ENCODE data around the gene CORO2A. TPM values are rescaled to one million over a fixed set of nuclear protein-coding genes. Genes with fewer than 3 reads are reported as not detected.

The CORO2A gene
- polyA plus RNA-seq, 5 donors, result 7.4 to 10.0 (median 8.8) TPM

DNA sequence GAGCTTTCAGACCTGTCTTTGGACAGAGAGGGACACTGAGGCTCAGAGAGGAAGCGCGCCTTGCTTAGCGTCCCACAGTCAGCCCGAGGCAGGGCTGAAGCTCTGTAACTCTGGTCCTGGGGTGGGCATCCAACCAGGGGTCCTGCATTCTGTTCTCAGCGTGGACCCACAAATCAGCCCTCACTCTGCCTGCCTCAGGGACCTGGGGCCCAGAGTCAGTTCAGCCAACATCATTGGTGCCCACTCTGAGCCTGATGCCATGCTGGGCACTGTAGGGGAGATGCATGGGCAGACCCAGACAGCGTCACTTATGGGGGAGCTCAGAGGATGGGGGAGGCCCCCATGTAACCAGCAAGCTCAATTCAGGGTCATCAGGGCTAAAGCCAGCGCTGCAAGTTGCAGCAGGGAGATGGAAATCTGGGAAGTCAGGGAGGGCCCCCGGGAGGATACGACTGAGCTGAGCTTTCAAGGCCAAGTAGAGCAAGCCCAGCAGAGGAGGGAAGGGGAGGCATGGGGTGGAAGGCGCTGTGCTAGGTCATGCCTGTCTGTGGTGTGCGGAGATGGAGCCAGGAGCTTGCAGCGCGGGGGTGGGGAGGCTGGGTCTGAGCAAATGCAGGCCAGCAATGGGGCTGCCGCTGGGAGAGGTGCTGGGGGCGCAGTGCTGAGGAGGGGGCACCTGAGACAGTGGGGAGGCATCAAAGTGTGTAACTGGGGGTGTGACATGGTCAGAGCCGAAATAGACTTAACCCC is 21.1 kb downstream of the CORO2A start:
- no peak for DNase-seq

DNA sequence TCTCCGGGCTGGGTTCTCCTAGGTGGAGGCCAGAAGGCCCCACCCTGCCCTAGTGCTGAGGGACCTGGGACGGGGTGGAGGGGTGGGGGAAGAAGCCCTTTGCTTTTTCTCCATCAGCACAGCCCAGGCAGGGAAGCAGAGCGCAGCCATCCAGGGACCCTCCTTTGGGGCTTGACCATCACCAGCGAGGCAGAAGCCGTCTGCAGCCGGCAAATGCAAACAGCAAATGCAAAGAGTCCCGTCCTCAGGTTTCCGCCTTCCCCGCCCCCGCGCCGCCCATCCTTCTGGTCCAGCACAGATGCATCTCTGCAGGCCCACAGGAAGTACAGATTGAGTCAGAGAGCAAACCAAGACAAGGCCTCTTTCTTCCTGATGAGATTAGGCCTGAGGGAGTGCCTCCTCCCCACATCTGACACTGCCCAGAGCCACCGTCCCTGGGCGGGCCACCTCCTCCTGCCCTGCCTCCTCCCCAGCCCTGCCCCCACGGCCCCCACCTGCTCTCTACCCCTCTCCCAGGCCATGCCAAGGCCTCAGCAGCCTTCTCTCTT is 23.4 kb downstream of the CORO2A start:
- no peak for DNase-seq

DNA sequence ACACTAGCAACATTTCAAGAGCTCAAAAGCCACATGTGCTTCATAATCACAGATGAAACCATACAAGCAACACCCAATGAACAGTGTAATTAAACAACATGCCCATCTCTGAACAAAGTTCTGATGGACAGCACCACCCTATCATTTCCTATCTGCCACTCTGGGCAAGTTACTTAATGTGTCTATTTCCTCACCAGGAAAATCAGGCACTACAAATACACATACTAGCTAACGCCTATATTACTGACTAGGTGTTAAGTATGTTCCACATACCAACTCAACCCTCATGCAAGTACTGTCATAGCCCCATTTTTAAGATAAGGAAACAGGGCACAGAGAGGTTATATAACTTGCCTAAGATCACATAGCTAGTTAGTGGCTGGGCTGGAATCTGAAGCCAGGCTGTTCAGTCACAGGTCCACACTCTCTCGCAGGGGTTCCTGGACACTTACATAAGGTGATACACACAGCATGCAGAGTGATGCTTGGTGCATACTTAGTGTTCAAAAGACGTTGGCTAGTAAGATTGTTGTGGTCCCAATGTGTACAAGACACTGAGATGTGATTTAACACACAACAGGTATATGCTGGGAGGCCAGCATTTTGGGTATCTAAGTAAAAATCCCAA is 24.2 kb downstream of the CORO2A start:
- DNase-seq, result no peak

DNA sequence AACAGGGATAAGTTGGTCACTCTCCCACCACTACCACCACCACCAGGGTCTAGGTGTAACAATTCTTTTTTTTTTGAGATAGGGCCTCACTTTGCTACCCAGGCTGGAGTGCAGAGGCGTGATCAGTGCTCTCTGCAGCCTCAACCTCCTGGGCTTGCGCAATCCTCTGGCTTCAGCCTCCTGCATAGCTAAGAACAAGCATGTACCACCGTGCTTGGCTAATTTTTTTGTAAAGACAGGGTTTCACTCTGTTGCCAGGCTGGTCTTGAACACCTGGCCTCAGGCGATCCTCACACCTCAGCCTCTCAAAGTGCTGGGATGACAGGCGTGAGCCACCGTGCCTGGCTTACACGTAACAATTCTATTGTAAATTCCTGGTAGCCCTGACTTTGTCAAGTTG is 27.5 kb downstream of the CORO2A start:
- no peak for DNase-seq

DNA sequence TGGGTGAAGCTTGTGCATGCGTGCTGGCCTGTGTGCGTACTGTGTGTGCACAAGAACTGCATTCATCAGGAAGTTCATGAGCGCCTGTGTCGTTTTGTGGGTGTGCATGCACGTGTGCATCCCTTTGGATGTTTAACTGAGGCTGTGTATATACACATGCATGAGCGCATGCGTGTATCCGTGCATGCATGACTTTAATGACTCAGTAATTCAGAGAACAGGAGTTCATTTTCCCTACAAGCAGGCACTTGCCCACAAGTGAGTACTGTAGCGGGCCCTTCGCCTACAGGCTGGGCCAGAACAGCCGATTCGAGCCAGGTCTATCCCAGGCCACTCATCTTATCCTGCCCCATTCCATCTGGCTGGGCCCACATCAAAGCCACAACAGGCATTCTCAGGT is 29.8 kb downstream of the CORO2A start:
- DNase-seq, result no peak

DNA sequence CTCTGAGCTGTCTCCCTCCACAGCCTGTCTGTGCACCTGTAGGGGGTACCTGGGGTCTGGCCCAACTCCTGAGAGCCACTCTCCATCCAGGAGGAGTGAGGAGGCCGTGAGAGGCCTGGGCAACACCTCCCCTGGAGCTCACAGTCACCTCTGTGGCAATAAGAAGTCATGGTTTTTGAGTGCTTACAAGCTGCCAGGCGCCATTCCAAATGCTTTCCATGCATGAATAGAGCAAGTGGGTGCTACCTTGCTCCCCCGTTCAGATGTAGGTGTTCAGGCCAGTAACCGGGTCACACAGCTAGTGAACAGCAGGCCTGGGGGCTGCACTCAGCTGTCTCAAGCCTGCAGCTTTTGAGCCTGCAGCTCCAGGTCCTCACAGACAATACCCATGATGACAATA is 30.6 kb downstream of the CORO2A start:
- no peak for DNase-seq

DNA sequence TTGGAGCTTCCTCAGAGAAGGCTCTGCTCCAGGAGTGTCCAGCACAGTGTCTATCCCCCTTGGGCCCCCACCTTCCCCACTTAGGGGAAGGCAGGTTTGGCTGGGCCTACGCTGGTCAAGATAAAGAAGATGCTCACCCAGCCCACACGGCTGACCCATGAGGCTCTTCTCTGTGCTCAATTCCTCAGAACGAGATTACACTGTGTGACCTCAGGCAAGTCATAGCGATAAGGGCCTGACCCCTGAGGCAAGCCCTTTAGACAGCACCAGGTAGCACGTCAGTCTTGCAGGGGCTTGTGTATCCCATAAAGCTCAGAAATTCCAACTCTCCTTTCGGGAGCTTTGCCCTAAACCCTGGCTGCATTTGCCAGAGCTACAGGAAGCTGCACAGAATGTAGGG is 32.6 kb downstream of the CORO2A start:
- no peak for DNase-seq

DNA sequence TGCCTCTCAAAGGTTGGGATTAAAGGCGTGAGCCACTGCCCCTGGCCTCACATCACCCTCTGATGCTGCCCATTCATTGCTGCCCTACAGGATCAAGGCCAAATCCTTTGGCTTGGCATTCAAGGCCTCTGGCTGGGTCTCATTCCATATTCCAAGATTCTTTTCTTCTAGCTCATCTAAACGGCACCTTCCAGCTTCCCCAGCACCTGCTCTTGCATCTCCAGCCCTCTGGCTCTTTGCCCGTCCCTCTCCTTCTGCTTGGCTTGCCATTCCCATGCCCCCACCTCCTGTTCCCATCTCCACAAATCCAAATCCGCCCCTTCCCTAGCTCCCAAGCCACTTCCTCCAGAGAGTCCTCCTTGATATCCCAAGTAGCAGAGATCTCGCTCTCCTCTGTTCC is 33.1 kb downstream of the CORO2A start:
- DNase-seq, result no peak

DNA sequence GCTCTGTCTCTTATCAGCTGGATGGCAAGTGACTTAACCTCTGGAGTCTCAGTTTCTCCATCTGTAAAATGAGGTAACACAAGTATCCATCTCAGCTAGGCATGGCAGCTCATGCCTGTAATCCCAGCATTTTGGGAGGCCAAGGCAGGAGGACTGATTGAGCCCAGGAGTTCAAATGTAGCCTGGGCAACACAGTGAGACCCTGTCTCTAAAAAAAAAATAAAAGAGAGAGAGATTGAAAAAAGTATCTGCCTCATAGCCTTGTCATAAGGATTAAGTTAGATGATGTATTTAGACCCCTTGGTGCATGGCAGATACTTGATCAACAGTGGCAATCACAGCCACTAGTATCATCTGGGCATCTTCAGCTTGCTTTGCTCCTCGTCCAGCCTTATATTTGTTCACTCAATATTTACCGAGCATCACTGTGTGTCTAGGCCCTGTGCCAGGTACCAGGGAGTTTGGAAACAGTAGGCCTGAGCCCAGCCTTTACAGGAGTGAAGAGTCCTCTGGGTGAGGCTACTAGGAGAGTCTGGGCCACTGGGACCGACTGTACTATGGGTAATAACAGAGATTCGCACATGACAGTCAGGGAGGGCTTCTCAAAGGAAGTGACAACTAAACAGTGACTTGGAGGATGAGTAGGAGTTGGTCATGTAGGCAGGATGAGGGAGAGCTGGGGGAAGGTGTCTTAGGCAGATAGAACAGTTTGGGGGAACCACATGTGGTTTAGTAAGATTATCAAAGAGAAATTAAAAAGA is 34.2 kb downstream of the CORO2A start:
- DNase-seq, result no peak

DNA sequence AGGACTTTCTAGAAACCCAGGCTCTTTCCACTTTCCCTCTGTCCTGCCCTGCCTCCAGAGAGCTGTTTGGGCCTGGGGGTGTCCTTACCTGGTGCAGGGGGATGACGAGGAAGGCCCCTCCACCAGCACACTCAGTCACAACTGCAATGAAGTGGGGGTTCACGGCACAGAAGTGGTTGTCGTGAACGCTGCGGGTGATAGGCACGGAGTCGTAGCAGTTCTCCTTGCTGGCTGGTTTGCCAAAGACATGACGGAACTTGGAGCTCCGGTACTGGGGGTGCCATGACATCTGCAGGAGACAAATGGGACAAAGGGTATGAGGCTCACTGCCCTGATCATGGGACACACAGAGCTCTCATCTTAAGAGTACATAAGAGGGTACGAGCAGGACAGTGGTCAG is 35.1 kb downstream of the CORO2A start:
- no peak for DNase-seq

DNA sequence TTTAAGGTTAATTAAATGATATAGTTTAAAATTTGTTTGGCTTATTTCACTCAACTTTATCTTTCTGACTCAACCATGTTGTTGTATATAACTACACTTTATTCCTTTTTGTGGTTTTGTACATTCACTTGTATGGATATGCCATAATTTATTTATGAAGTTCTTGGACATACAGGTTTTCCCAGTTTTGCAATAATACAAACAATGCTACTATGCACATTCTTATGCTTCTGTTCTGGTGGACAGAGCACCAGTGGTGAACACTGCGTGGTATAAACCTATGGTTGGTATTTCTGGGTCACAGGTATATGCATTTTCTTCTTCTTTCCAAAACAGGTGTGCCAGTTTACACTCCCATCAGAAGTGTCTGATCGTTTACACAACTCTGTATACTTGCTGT is 37.8 kb downstream of the CORO2A start:
- DNase-seq, result no peak

DNA sequence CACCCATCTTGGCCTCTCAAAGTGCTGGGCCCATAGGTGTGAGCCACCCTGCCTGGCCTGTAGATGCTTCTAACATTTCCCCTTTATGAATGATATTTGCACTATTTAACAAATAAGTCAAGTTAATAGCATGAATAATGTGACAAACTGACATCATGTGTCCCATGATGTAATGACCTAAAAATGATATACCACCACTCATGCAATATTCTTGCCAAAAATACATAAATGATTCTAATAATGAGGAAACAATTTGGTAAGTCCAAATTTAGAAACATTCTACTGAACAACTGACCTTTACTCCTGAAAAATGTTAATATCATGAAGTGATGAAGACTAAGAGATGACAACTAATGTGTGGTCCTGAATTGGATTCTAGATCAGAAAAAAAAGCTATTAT is 39.9 kb downstream of the CORO2A start:
- DNase-seq, result no peak

DNA sequence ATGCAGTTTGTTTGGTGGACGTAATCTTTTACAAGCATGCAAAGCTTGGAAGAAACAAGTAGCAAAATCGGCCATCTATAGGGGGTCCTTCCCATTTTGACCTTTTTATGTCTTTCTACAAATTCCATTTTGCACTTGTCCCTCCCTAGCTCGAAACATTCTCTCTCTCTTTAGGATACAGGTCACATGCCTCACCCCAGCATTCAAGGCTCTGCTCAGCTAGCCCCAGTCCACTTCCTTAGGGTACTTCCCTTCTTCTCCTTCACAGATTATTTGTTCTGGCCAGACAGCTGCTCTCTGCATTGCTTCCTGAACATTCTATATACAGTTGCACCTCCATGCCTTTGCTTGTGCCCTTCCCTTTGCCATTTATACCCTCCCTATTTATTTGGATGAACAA is 41.7 kb downstream of the CORO2A start:
- no peak for DNase-seq

DNA sequence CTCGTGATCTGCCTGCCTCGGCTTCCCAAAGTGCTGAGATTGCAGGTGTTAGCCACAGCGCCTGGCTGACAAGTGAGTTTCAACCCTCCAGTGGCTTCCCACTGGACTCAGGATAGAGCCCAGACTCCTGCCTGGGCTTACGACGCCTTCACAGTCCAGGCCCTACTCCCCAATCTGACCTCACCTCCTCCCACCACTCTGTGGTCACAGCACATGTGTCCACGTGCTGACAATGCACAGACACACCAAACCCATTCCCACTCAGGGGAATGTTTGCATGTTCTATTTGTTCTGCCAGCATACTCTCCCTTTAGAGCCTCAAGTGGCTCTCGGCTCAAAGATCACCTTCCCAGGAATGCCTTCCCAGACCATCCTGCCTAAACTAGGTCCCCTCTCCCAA is 42.3 kb downstream of the CORO2A start:
- DNase-seq, result no peak

DNA sequence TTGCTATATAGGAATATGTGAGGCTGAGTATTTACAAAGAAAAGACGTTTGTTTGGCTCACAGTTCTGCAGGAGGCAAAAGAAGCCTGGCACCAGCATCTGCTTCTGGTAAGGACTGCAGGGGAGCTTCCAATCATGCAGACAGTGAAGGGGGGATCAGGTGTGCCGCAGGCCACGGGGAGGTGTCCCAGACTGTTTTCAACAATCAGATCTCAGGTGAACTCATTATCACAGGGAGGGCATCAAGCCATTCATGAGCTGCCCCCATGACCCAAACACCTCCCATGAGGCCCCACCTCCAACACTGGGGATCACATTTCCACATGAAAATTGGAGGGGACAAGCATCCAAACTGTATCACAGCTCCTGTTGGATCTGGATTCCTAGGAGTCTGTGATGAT is 43.0 kb downstream of the CORO2A start:
- DNase-seq, result no peak

DNA sequence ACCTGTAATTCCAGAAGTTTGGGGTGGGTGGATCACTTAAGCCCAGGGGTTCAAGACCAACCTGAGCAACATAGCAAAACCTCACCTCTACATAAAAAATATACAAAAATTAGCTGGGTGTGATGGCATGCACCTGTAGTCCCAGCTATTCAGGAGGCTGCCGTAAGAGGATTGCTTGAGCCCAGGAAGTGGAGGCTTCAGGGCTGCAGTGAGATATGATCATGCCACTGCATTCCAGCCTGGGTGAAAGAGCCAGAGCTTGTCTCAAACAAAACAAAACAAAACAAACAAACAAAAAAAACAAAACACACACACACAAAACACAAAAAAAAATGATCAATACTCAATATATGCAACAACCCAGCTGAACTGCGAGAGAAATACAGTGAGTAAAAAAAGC is 44.0 kb downstream of the CORO2A start:
- no peak for DNase-seq

DNA sequence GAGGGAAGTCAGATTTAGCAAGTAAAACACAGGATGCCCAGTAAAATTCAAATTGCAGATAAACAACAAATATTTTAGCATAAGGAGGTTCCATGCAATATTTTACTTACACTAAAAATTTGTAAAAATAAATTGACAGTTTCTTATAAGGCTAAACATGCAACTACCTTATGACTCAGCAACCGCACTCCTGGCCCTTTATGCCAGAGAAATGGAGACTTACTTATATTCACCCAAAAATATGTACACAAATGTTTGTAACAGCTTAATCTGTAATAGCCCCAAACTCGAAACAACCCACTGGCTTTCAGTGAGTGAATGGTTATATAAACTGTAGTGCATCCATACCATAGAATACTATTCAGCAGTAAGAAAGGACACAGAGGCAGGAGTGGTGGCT is 44.9 kb downstream of the CORO2A start:
- no peak for DNase-seq

DNA sequence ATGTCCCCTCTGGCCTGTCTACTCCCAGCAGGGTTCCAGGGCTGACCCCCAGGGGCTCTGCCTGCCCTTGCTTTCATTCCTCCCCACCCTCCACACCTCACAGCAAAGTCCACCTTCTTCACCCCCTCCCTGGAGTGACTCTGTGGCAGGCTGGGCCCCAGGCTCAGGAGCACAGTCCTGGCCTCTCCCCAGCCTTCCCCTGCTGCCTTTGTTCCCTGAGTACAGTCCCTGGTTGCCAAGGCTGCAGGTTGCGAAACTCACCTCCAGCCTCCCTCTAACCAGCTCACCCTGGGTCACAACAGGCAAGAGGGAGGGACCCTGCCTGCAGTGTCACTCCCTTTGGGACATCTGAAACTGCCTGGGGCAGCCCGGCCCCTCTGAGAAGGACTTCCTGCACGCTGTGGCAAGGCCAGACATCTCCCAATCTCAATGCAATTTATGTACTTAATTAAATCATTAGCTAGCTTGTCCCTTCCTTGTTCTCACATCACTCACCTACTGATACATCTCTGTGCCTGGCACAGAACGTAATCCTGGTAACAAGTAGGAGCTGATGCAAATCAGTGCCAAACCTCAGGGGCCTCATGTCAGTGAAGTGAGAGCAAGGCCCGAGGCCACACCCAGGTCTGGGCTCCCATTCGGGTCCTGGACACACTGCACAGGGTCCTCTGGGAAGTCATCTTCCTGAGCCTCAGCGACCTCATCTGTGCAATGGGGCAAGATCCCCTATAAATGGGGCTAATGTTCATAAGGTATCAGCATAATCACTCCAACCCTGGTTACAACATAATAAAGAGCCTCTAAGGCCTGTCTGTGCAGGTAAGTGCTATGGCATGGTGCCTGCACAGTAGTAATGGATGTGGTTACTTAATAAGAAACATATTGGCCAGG is 46.1 kb downstream of the CORO2A start:
- peak; percentile 68 to 72 for DNase-seq

DNA sequence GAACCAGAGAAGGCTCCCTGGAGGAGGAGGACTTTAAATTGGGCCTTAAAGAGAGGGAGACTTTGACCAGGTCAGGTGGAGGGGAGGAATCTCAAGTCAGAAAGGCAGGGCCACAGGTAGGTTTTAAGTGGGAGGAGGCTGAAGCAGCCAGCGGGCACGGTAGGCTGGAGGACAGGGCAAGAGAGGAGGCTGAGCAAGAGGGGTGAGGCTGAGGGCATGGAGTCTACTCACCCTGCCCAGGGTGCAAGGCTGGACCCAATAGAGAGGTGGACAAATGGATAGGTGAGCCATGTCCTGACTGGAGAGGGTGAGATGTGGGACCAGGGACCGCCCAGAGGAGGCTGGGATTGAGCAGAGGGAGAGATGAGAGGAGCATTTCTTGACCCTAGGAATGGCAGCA is 47.8 kb downstream of the CORO2A start:
- no peak for DNase-seq

DNA sequence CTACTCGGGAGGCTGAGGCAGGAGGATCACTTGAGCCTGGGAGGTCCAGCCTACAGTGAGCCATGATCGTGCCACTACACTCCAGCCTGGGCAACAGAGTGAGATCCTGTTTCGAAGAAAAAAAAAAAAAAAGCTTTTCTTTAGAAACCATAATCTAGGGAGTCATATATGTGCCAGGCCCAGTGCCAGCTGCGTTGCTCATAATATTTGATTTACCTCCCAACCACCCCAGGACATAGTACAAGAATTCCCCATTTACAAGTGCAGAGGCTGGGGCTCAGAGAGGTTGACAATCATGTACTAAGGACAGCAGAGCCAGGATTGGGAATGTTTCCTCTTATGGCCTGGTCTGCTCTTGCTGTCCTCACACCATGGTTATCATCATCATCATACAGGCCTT is 48.4 kb downstream of the CORO2A start:
- DNase-seq, result no peak

DNA sequence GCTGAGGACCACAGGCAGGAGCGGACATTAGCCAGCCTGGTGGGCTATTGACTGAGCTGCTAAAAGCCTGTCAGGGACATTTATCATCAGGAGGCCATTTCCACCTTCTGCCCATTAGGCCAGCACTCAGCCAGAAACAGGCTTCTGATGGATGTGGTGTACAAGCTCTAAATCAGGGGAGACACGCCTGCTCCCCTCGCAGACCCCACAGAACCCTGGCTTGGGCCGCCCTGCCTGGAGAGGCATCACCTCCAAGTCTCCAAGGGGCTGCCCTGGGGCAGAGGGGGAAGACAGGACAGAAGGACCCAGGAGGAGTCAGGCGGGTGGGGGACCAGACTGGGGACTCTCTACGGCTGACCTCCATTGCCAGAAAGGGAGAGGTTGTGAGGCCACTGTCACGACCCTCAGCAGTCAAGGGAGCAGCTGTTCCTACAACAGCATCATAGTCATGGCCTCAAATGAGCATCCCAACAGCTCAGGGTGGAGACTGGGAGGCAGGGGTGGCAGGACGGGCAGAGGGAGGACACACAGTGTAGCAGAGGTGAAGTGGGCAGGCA is 49.4 kb downstream of the CORO2A start:
- DNase-seq, result no peak
